Stimulated activated CD4-positive, alpha-beta T cell treated with anti-CD3 and anti-CD28 coated beads, Interleukin-1b, Interleukin-23, amount 100 ng/mL, for 24 hours (primary cell): ENCODE data around the gene LINGO1.

Source experiments
- DNase-seq, 4 experiments: peaks; one replicate each; pipeline ENCODE4 v3.0.0-alpha.2; 2020; ENCODE audit warnings: low read depth in 4 of 4, low spot score in 1 of 4

The LINGO1 gene

GRCh38 chr15:77617476-77618230 lies 15.1 kb downstream of the LINGO1 start:
- no peak for DNase-seq

GRCh38 chr15:77616072-77616471 lies 16.6 kb downstream of the LINGO1 start:
- no peak for DNase-seq

GRCh38 chr15:77615472-77615871 lies 17.2 kb downstream of the LINGO1 start:
- no peak for DNase-seq

GRCh38 chr15:77614251-77614806 lies 18.4 kb downstream of the LINGO1 start:
- no peak for DNase-seq

GRCh38 chr15:77613814-77614213 lies 18.9 kb downstream of the LINGO1 start:
- no peak for DNase-seq

GRCh38 chr15:77612958-77613601 lies 19.6 kb downstream of the LINGO1 start:
- no peak for DNase-seq

GRCh38 chr15:77611767-77612166 lies 20.9 kb downstream of the LINGO1 start:
- no peak for DNase-seq

GRCh38 chr15:77610731-77611130 lies 22.0 kb downstream of the LINGO1 start:
- no peak for DNase-seq

GRCh38 chr15:77609558-77609957 lies 23.2 kb downstream of the LINGO1 start:
- no peak for DNase-seq

GRCh38 chr15:77608774-77609173 lies 23.9 kb downstream of the LINGO1 start:
- DNase-seq = no peak

- no peak for DNase-seq
Measured at GRCh38 chr15:77607894-77608261, 24.8 kb downstream of the LINGO1 start.

GRCh38 chr15:77607111-77607893 lies 25.4 kb downstream of the LINGO1 start:
- no peak for DNase-seq

- no peak for DNase-seq
Measured at GRCh38 chr15:77606142-77607034, 26.3 kb downstream of the LINGO1 start.

GRCh38 chr15:77605547-77605946 lies 27.2 kb downstream of the LINGO1 start:
- DNase-seq = no peak

GRCh38 chr15:77604973-77605372 lies 27.7 kb downstream of the LINGO1 start:
- no peak for DNase-seq

GRCh38 chr15:77603611-77604336 lies 28.9 kb downstream of the LINGO1 start:
- no peak for DNase-seq

- DNase-seq = no peak
Measured at GRCh38 chr15:77602800-77603199, 29.9 kb downstream of the LINGO1 start.

GRCh38 chr15:77599899-77600298 lies 32.8 kb downstream of the LINGO1 start:
- no peak for DNase-seq

- DNase-seq = no peak
Measured at GRCh38 chr15:77599357-77599756, 33.4 kb downstream of the LINGO1 start.

- DNase-seq = no peak
Measured at GRCh38 chr15:77598644-77599043, 34.1 kb downstream of the LINGO1 start.
